Measurements from ENCODE around the gene CDCP1. TPM values are rescaled to one million over a fixed set of nuclear protein-coding genes. Genes with fewer than 3 reads are reported as not detected.

Gene CDCP1
- total RNA-seq, 4 donors from 2014 or later = 1.2 to 6.4 (median 2.1) TPM

DNA sequence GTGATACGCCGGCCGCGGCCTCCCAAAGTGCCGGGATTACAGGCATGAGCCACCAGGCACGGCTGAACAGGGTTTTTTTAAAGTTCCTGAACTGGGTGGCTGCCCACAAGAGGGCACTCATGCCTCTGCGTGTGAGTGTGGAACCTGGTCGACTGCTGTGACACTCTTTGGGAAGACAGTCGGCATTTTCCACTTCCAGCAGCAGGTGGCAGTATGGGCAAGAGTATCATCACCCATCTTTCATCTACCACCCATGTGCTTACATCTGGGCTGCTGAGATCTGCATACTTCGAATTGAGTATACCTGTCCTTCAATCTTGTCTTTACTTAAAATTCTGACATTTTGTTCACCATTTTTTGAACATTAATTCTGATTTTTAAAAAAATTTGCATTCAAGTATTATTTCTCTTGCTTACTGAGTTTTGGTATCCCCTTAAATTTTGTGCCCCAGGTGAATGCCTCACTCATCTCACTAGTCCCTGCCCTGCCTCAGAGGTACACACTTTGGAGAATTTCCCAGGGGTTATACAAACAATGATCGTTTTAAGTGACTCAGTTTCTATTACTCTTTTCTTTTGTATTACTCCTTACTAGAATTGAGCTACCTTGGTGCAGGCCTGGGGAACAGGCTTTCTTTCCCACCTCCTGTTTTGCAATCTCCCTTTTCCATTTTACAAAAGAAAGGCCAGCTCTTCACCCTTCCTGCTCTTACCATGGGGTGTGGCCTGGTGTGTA lies 108.3 kb downstream of the CDCP1 start:
- Histone ChIP-seq H3K4me3 (peak overlapping the region in 1 of 4 donors; percentile 3), H3K36me3 (peaks cover 0 to 21% (median 0%) of the 10 kb centered on the region in 4 donors), H3K9me3 (no peaks in the 10 kb centered on the region), H3K4me1 (peaks cover 36 to 57% (median 49%) of the 10 kb centered on the region in 4 donors), H3K27me3 (no peaks in the 10 kb centered on the region), H3K27ac (replicated peaks in 1 of 4) (peak overlapping the region in 3 of 4 donors; percentile 74 to 80 (median 76))
- intact Hi-C loops (cut with DNase I) = loop anchor here (5.0 kb wide), 2 partner anchors 459 to 629 kb away; no protein-coding TSS in a partner anchor
- TF ChIP-seq, protein P1, sequence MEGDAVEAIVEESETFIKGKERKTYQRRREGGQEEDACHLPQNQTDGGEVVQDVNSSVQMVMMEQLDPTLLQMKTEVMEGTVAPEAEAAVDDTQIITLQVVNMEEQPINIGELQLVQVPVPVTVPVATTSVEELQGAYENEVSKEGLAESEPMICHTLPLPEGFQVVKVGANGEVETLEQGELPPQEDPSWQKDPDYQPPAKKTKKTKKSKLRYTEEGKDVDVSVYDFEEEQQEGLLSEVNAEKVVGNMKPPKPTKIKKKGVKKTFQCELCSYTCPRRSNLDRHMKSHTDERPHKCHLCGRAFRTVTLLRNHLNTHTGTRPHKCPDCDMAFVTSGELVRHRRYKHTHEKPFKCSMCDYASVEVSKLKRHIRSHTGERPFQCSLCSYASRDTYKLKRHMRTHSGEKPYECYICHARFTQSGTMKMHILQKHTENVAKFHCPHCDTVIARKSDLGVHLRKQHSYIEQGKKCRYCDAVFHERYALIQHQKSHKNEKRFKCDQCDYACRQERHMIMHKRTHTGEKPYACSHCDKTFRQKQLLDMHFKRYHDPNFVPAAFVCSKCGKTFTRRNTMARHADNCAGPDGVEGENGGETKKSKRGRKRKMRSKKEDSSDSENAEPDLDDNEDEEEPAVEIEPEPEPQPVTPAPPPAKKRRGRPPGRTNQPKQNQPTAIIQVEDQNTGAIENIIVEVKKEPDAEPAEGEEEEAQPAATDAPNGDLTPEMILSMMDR (IDR thresholded peaks at IDR 0.05) = peak; percentile 87 to 98 (median 88)
- TF ChIP-seq POLR2AphosphoS5 (IDR thresholded peaks at IDR 0.05) (peak; percentile 56 to 67), EP300 (IDR thresholded peaks at IDR 0.05) (no peak), POLR2A (IDR thresholded peaks at IDR 0.05; ENCODE audit: low read depth) (no peak)
- 5% methylated on average over 11 of the region's 11 CpGs for WGBS
- peak; percentile 99 for DNase-seq (ENCODE audit: extremely low spot score)

DNA sequence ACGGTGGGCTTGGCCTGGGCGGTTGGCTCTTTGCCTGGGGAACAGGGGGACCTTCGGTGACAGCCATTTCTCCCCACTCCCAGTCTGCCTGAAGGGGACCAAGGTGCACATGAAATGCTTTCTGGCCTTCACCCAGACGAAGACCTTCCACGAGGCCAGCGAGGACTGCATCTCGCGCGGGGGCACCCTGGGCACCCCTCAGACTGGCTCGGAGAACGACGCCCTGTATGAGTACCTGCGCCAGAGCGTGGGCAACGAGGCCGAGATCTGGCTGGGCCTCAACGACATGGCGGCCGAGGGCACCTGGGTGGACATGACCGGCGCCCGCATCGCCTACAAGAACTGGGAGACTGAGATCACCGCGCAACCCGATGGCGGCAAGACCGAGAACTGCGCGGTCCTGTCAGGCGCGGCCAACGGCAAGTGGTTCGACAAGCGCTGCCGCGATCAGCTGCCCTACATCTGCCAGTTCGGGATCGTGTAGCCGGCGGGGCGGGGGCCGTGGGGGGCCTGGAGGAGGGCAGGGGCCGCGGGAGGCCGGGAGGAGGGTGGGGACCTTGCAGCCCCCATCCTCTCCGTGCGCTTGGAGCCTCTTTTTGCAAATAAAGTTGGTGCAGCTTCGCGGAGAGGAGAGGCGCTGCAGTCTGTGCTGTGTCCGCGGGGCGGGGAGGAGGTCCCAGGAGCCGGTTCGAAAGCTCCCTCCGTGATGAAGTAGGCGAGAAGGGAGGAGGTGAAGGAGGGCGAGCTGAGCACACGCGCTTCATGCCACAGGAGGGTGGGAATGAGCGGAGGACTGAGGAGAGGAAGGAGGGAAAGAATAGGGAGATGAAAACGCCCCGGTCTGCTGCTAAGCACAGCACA lies 110.5 kb downstream of the CDCP1 start:
- Histone ChIP-seq H3K9me3 (no peaks in the 10 kb centered on the region), H3K36me3 (peaks cover 0 to 36% (median 13%) of the 10 kb centered on the region in 4 donors), H3K4me1 (peaks cover 36 to 45% (median 40%) of the 10 kb centered on the region in 4 donors), H3K27me3 (no peaks in the 10 kb centered on the region), H3K27ac (replicated peaks in 1 of 4) (peak overlapping the region; percentile 66 to 80 (median 75)), H3K4me3 (peak overlapping the region; percentile 45 to 58 (median 48))
- WGBS = 36% methylated on average over 44 of the region's 64 CpGs
- intact Hi-C loops (cut with DNase I) = loop anchor here (5.0 kb wide), 2 partner anchors 462 to 632 kb away; no protein-coding TSS in a partner anchor
- DNase-seq (ENCODE audit: extremely low spot score) = no peak
- TF ChIP-seq POLR2AphosphoS5 (IDR thresholded peaks at IDR 0.05) (peak in 1 of 2 donors; percentile 43), EP300 (IDR thresholded peaks at IDR 0.05) (no peak)
- TF ChIP-seq, protein P1 (IDR thresholded peaks at IDR 0.05) = peak in 1 of 3 experiments; percentile 32

DNA sequence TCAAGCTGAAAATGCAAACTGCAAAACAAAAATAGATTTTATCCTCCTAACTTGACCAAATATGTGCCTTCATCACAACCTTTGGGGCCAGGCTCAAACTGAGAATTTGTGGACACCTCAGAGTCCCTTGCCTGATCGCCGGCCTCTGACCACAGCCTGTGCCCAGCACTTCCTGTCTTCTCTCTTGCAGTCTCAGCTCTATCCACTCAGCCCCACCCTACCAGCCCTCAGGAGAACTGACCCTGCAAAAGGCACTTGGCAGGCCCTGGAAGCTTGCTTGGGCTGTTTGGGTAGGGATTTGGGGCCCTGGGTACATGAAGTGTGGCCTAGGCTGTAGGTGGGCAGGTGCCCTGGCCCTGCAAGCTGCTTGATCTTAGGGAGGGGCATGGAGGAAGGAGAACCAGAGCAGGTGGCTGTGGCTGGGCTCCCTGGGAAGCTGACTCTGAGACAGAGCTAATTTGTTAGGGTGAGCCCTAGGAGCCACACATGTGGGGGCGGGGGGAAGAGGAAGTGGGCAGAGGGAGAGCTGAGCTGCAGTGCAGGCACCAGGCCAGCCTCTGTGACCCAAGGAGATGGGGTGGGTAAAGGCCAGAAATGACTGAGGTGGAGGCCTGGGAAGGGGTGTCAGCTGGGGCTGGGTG lies 111.4 kb downstream of the CDCP1 start:
- 47% methylated on average over 2 of the region's 3 CpGs for WGBS
- peaks cover 0 to 36% (median 14%) of the 10 kb centered on the region in 4 donors for H3K36me3 ChIP-seq
- H3K27me3 ChIP-seq = no peaks in the 10 kb centered on the region
- intact Hi-C loops (cut with DNase I) = loop anchor here (5.0 kb wide), 2 partner anchors 463 to 633 kb away; no protein-coding TSS in a partner anchor
- no peak overlapping the region for H3K4me3 ChIP-seq
- peaks cover 38 to 50% (median 45%) of the 10 kb centered on the region in 4 donors for H3K4me1 ChIP-seq
- H3K27ac ChIP-seq (replicated peaks in 1 of 4) = peak overlapping the region; percentile 66 to 80 (median 75)
- no peaks in the 10 kb centered on the region for H3K9me3 ChIP-seq
- no peak for DNase-seq (ENCODE audit: extremely low spot score)
- peak in 1 of 2 donors; percentile 25 for TF ChIP-seq POLR2AphosphoS5 (IDR thresholded peaks at IDR 0.05)
- TF ChIP-seq, protein P1 (IDR thresholded peaks at IDR 0.05) = no peak

DNA sequence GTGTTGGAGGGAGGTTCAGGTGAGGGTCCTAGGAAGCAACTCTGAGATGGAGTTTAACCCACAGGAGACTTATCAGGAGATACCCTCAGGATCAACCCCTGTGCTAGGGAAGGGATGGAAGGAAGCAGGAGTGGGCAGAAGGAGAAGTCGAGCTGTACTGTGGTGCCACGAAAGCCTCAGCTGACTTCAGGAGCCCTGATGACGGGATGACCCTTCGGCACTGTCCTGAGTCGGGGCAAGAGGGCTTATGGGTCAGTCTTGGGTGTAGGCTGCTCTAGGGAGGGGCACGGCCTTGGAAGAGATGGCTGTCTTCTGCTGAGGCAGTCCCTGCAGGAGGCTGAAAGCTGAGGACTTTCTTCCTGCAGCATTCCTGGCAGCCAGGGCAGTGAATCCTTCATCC lies 112.4 kb downstream of the CDCP1 start:
- no peaks in the 10 kb centered on the region for H3K27me3 ChIP-seq
- intact Hi-C loops (cut with DNase I) = no loop called here
- no peak overlapping the region for H3K4me3 ChIP-seq
- H3K27ac ChIP-seq (replicated peaks in 1 of 4) = peak overlapping the region; percentile 66 to 80 (median 75)
- DNase-seq (ENCODE audit: extremely low spot score) = no peak
- WGBS = 57% methylated on average over 5 of the region's 6 CpGs
- peaks cover 40 to 59% (median 55%) of the 10 kb centered on the region in 4 donors for H3K4me1 ChIP-seq
- H3K9me3 ChIP-seq = no peaks in the 10 kb centered on the region
- H3K36me3 ChIP-seq = peaks cover 0 to 36% (median 14%) of the 10 kb centered on the region in 4 donors
- TF ChIP-seq POLR2AphosphoS5 (IDR thresholded peaks at IDR 0.05) (no peak), POLR2A (IDR thresholded peaks at IDR 0.05; ENCODE audit: low read depth) (peak; percentile 9)

Small RNA genes within 50 kb of the gene (small RNA-seq; reads per million reads assigned to genes)
- gene RNU5B-3P = 0 reads per million in 3 donors

Other genes with a start within 250 kb of the CDCP1 start
- 10 to 100 TPM; 59.6 to 81.3 (median 72.8) TPM for gene ZDHHC3, start 170.2 kb downstream of the CDCP1 start, total RNA-seq
- gene EXOSC7, start 170.1 kb downstream of the CDCP1 start, total RNA-seq = 10 to 100 TPM; 20.8 to 35.1 (median 29.2) TPM
- 100 to 1,000 TPM in 1 of 4 donors, 10 to 100 TPM in 3; 47.1 to 144 (median 75.1) TPM for gene CLEC3B, start 120.1 kb downstream of the CDCP1 start, total RNA-seq
- gene TMEM158, start 79.9 kb upstream of the CDCP1 start, total RNA-seq = 1 to 10 TPM; 1.2 to 6.4 (median 2.3) TPM
- 10 to 100 TPM; 10.1 to 15.2 (median 11.9) TPM for gene LARS2, start 242.2 kb upstream of the CDCP1 start, total RNA-seq